Activated gamma-delta T cell (primary cell): ENCODE measurements around the gene ATP2B3.

Source experiments
- DNase-seq: peaks from one replicate; lab custom pipeline; 2025; lab: John Stamatoyannopoulos, UW

The ATP2B3 gene

DNA sequence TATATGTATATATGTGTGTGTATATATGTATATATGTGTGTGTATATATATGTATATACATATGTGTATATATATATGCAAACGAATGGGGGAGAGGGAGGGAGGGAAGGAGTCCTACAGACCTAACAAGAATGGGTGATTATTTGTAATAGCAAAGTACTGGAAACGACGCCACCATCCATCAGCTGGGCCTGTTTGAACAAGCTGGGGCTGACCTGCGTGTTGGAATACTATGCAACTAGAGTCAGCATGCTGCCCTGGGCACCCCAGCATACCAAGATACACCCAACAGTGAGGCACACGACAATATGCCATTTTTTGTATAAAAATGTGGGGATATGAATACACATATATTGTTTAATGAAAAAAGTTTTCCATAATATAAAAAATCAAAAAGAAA is 103.1 kb downstream of the ATP2B3 start:
- no peak for DNase-seq

GRCh38 chrX:153621949-153622598 is 104.6 kb downstream of the ATP2B3 start:
- no peak for DNase-seq

GRCh38 chrX:153622661-153623309 is 105.3 kb downstream of the ATP2B3 start:
- DNase-seq = no peak

DNA sequence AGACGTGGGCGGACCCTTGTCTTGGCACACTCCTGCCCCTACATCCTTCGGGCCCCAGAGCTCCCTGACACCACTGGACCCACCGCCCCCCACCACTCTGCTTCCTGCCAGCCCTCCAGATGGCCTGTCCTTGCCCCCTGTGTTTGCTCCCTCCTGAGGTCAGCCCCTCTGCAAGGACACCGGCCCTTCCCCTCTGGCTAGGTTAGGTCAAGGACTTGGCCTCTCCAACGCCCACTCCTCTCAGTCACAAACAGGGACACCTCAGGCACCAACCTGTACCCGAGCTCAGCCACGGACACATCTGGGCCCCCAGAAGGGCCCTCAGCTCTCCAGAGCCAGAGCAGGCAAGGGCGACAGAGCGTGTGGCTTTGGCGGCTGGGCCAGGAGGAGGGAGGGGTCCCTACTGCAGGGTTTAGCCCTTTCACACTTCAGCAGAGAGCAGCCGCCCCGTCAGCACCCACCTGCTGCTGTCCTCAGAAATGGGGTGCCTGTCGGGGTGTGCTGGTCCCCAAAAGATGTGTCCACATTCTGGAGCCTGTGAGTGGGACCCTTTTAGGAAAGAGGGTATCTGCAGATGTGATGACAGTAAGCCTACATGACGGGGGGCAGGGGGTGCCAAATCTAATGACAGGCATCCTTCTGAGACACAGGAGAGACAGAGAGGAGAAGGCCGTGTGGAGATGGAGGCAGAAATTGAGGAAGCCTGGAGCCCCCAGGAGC is 106.0 kb downstream of the ATP2B3 start:
- no peak for DNase-seq

- no peak for DNase-seq
Measured at GRCh38 chrX:153624196-153625091, 107.0 kb downstream of the ATP2B3 start.

DNA sequence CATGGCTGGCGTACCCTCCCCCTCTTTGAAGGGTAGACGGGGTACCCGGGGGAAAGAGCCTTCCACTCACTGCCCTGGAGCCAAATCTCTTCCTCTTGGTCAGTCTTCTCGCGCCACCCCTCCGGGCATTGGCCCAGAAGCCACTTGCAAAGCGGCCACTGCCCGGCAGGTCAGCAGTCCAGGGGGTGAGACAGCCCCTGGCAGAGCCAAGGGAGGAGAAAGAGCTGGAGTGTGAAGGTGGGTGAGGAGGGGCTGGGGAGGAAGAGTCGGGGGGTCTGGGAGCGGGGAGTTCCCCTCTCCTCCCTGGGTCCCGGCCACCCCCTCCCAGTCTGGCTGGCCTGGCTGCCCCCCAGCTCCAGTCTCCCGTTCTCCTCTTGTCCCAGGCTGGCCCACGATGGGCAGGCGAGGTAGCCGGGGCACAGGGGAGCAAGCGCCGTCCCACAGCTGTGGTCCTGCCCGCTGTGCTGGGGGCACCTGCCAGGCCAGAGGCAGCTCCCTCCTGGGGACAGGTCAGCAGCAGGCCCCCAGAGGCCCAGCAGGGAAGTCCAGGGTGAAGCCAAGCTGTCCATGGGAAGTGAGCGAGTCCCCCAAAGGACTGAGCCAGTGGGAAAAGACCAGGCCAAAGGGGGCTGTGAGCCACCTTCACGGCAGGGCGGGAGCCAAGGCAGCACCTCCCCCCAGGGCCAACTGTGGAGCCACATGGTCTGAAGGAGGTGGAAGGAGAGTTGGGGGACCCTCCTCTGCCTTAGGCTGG is 108.0 kb downstream of the ATP2B3 start:
- DNase-seq = no peak

GRCh38 chrX:153626025-153626633 is 108.7 kb downstream of the ATP2B3 start:
- DNase-seq = no peak

GRCh38 chrX:153626863-153627674 is 109.6 kb downstream of the ATP2B3 start:
- no peak for DNase-seq

DNA sequence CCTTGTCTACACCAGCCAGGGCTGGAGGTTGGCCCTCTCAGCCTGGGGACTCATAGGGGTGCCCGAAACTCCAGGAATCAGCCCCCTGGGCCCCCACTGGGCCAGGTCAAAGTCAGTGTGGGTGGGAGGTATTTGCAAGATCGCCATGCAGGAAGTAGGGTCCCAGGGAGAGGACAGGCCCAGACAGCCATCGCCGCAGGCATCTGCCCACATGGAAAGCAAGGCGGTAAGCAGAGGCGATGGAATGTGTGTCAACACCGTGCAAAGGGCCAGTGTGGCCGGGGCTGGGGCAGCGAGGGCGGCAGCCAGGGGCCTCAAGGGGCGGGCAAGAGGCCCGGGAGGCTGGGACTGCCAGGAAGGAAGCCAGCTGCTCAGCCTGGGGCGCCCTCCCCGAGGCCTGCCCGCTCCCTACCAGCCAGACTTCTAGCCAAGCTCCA is 110.3 kb downstream of the ATP2B3 start:
- DNase-seq = no peak

DNA sequence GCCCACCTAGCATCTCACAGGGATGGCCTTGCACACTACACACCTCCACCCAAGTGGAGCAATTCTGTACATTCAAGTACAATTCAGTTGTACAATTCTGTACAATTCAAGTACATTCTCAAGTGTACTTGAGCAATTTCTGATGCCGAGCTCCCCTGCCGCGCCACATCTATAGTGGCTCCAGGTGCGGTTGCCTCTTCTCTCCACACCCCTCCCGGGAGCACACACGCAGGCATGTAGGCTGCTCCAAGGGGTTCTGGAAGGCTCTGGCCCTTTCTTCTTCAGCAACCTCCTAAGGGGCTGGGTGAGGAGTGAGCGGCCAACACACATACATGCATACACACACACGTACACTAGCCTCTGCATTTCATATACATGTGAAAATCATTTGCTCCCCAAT is 110.7 kb downstream of the ATP2B3 start:
- DNase-seq = no peak

DNA sequence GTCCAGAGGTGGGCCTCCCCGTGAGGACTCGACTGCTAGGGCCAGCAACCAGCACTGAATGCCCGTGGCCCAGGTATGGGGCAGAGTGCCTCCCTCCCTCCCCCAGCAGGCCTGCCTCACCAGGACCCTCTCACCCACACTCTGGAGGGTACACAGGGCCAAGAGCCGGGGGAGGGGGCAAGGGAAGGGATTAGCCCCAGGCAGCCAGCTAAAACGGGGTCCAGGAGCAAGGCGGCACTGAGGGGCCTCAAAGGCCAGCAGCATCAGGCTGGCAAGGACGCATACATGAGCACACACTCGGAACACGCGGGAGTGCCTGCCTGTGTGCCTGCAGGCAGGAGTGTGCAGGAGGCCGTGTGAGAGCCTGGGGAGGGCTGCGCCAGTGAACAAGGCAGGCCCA is 111.2 kb downstream of the ATP2B3 start:
- DNase-seq = no peak

- DNase-seq = no peak
Measured at GRCh38 chrX:153631346-153631745, 113.9 kb downstream of the ATP2B3 start.

DNA sequence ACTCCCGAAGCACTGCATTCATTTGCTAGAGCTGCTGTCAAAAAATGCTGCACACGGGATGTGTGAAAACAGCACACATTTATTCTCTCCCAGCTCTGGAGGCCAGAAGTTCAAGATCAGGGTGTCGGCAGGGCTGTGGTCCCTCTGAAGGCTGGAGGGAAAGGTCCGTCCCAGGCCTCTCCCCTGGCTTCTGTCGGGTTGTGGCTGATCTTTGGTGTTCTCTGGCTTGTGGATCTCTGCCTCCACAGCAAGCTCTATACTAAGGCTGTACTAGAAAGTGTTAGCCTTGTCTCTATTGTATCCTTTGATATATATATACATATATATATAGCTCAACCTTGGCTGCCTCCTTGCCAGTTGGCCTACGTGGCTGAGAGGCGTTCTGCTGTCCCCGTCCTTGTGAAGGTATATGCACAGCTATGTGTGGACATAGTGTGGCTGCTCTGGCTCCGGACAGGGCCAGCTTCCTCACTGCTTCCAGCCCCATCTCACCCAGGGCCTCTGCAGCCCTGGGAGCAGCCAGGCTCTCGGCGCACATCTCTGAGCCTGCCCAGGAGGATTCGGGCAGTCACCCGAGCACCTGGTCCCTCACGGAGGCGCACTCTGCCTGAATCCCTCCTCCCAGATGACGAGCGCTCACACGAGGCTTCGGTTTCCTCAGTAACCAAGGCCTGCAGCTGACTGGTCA is 114.6 kb downstream of the ATP2B3 start:
- no peak for DNase-seq
